NCI-H345 (cell line): ENCODE data around the gene EML1.
"Not testable (repeated sequence)": the region's sequence is repeated elsewhere in the genome, so short reads cannot be mapped to it uniquely, and the experiment has no call there.

Experiments used
- DNase-seq: peaks from one replicate; lab custom pipeline; 2025; lab: John Stamatoyannopoulos, UW

The EML1 gene

DNA sequence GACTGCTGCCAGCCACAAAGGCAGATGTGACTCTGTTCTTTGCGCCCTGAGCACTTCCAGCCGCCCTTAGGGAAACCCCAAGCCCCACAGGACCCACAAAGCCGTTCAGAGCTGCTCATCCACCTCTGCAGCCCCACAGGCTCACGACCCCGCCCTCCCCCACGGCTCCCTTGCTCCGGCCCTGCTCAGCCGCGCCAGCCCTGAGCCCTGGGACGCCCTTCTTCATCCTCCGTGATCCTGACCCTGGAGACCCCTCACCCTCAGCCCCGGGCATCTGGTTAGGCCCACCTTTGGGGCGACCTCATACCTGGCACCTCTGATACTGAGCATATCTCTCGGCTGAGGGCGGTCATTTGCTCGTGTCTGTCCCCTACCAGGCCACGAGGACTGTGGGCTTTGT is 146.2 kb downstream of the EML1 start:
- no peak for DNase-seq

DNA sequence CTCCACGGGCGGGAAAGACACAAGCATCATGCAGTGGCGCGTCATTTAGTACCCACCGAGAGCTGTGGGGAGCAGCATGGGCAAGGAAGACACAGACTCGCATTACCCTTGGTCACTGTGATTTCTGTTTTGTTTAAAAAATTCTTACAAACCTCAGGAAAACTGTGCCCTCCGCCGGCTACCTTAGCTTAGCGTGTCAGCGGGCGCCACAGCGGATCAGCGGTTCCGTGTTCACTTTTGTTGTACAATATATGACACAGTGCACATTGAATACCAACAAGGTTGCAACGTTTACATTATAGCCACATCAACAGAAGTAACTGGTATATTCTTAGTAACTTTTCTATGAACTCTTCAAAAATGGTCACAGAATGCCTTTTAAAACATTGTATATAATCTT is 146.9 kb downstream of the EML1 start:
- no peak for DNase-seq

DNA sequence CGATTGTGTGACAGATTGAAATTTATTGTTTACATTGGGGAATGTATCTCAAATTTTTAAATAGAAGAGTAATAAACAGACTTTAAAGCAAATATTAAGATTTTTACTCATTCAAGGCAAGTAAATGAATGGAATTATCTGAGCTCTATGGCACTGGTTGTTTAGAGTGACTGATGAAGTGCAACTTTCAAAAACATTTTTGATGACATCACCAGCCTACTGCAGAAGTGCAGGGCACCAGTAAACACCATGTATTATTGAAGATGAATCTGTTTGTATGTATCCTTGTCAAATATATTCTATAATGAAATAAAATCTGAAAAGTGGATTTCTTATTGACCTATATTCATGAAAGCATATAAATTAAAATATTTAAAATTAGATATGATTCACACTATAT is 148.0 kb downstream of the EML1 start:
- no peak for DNase-seq

DNA sequence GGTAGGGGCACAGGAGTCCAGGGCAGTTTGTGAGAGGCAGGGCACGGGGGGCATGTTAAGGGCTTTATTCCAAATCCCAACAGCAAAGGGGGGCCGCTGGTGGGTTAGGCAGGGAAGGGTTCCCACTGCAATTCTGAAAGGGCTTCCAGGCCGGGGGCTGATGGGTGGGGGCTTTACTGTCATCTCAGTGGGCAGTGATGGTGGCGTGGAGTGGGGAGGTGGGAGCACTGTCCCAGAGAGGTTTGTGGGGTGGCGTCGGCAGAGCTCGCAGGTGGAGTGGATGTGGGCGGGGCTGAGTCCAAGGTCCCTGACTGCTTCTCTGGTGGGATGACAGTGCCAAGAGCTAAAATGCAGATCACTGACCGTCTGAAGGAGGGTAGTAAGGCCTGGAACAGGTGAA is 150.4 kb downstream of the EML1 start:
- DNase-seq = no peak

DNA sequence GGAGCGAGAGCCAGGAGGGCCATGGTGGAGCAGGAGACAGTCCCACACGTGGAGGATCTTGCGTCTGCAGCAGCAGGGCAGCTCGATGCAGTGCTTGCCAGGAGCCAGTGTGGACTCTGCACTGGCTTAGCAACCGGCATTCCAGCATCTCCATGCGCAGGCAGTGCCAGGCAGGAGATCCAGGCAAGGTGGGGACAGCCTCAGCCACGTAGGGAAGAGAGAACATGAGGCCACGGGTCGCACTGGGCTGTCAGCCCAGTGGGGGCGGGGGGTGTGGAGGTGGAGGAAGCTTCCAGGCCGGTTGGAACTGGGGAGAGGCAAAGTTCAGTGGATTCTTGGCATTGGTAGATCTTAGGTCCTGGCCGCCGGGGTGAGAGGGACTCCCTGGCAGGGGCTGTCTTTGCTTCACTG is 151.0 kb downstream of the EML1 start:
- DNase-seq = no peak

DNA sequence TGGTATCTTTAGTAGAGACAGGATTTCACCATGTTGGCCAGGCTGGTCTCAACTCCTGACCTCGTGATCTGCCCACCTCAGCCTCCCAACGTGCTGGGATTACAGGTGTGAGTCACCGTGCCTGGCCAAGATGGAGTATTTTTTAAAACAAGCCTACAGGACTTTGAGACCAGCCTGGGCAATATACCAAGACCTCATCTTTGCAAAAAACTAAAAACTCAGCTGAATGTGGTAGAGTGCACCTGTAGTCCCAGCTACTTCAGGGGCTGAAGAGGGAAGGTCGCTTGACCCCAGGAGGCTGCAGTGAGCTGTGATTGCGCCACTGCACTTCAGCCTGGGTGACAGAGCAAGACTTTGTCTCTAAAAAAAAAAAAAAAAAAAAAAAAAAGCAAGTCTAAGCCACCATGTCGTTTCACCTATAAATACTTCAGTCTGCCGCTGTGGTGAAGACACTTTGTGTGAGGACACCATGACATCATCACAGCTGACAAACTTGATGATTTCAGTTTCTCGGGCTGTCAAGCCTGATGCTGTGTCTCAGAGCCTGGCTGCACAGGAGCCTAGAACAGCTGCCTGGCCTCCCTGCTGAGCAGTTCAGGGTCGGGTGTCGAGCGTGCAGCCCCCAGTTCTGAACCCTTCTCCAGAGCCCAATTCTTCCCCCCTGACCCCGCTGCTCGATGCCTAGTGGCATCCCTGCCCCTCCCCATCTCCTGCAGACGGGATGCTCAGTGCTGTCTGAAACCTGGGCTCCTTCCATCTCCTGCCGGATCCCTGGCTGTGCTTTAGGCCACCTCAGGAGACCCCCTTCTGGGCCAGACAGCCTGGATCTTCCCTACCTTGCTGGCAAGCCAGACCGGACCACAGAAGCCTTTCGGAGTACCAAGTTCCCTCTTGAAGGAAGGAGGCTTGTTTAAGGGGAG is 152.8 kb downstream of the EML1 start:
- peak; percentile 22 for DNase-seq

DNA sequence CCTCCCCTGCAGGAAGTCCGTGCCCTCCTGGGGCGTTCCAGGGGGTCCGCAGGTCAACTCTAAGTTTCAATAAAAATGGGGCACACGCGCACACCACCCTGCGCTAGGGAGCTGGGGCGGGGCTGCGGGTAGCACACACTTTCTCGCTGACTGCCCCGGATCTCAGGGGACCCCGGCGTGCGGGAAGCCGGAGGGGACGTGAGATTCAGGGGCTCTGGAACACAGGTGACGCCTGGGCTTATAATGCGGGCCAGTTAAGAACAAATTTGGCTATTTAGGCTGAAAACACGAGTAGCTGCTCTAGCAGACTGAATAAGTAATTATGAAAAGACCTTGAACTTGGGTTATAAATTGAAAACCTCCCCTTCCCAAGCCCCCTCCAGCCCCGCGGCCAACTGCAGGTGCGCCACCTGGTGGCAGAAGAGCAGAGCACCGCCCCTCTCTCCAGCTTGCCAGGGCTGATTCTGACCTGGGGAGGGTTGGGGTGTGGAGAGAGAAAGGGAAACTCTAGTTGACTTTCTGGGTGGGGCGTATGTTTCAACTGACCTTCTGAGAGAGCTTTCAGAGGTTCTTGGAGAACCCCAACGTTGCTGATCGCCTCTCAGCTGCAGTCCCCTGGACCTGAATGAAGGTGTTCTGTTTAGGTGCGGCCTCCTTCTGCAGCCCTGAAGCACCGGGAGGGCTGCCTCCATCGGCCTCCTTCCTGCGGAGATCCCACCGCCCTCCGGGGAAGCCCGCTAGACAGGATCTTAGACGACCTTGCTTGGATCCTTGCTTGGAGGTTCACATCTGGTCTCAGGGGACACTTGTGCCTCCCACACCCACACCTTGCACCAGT is 153.7 kb downstream of the EML1 start:
- peak; percentile 58 for DNase-seq

DNA sequence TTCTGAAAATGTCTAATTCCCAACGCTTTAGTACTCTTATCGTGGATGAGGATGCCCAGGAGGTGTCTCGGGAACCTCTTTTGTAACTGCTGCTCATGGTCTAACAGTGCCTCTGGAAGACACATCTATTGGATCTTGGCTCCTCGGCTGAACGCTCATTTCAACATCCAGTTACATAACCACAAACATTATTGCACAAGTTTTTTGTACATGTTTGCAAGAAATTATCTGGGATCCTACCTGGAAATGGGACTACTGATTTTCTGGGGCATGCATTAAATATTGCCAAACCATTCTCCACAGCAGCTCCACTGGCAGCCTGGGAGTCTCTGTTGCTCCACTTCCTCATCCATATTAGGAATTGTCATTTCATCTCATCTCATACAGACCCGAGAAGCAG is 154.5 kb downstream of the EML1 start:
- no peak for DNase-seq

DNA sequence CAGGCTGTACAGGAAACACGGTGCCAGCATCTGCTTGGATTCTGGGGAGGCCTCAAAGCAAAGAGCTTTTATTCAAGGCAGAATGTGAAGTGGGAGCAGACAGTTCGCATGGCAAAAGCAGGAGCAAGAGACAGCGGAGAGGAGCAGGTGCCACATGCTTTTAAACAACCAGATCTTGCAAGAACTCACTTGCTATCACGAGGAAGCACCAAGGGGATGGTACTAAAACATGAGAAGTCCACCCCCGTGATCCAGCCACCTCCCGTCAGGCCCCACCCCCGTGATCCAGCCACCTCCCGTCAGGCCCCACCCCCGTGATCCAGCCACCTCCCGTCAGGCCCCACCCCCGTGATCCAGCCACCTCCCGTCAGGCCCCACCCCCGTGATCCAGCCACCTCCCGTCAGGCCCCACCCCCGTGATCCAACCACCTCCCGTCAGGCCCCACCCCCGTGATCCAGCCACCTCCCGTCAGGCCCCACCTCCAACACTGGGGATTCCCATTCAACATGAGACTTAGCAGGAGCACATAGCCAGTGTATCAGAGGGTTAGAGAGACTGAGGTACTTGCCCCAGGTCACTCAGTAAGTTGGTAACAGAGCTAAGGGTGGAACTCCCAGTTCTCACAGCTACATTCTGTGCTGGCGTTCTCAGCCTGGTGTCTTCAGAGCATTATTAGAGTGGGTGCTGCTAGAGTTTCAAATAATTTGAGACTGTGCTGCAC is 156.0 kb downstream of the EML1 start:
- not testable (repeated sequence) for DNase-seq

DNA sequence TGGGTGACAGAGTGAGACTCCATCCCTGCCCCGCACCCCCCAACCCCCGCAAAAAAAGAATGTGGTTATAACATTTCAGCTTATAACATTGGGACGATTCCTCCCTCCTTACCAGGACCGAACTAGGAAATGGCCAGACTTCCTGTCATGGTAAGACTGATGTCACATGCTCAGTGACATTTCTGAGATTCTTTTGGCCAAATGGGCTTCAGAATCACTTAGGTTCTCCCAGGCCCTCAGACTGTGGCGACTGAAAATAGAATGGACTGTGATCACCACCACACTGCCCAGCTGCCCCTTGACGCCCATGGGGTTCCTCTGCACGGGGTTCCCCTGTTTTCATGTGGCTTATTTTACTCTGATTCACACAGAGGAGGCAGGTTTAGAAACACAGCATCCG is 157.0 kb downstream of the EML1 start:
- DNase-seq = no peak

DNA sequence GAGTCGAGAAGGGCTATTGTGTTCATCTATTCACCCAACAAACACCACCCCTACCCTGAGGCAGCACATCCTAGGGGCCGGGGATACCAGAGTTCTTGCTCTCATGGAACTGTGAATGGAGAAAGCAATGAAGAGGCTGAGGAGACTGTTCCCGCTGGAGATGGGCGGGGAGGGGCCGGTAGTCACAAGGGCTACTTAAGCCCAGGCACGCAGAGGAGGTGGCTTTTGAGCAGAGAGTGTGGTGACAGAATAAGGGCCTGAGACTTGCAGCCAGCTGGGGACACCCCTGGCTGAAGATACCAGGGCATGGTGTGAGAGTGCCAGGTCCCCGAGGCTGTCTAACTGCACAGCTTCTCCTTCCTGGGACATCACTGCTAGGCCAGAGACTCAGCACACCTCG is 157.9 kb downstream of the EML1 start:
- DNase-seq = no peak

DNA sequence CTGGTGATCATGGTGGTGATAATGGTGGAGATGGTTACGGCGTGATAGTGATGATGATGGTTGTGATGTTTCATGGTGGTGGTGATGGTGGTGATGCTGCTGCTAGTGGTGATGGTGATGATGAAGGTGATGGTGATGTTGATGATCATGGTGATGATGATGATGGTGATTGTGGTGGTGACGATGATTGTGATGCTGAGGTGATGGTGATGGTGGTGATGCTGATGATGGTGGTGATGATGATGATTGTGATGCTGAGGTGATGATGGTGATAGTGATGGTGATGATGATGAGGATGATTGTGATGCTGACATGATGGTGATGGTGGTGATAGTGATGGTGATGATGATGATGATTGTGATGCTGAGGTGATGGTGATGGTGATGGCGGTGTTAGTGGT is 158.8 kb downstream of the EML1 start:
- DNase-seq = no peak

DNA sequence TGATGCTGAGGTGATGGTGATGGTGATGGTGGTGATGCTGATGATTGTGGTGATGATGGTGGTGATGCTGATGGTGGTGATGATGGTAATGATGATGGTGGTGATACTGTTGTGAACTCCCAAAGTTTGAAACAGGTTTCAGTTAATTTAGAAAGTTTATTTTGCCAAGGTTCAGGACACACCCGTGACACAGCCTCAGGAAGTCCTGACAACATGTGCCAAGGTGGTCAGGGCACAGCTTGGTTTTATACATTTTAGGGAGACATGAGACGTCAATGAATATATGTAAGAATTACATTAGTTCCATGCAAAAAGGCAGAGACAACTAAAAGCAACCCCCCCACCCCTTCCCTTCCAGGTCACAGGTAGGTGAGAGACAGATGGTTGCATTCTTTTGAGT is 159.2 kb downstream of the EML1 start:
- no peak for DNase-seq

DNA sequence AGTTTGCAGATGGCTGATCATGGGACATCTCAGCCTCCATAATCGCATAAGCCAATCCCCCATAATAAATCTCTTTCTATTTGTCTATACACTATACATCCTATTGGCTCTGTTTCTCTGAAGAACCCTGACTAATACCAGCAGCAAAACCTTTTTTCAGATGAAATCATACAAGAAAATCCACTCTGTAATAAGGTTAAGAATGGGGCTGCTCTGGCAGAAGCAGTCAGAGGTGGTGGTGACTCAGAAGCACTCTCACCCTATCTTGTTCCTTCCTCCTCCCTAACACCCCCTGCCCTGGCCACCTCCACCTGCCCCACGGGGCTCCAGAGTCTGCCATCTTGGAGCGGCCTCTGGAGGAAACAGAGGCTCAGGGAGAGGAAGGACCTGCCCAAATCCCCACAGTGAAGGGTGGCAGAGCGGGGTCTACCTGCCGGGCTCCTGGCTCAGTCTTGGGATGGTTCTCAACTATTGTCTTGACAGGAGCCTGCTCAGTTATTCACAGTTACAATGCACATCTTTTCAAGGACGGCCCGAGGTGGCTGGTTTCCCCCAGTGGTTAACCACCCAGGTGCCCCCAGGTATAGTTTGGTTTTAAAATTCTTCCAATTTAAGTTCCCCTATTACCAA is 162.7 kb downstream of the EML1 start:
- DNase-seq = no peak

DNA sequence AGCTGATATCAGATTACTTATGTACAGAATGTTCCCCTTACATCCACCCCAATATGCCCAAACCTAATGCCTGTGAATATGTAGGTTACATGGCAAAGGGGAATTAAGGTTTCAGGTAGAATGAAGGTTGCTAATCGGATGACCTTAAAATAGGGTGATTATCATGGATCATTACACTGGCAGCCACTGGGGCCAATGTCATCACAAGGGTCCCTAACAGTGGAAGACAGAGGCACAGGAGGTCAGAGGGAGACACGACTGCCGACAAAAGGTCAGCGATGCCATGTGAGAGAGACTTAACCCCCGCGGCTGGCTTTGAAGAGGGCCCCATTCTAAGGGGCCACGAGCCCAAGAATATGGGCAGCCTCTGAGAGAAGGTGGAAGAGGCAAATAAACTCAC is 165.2 kb downstream of the EML1 start:
- no peak for DNase-seq

DNA sequence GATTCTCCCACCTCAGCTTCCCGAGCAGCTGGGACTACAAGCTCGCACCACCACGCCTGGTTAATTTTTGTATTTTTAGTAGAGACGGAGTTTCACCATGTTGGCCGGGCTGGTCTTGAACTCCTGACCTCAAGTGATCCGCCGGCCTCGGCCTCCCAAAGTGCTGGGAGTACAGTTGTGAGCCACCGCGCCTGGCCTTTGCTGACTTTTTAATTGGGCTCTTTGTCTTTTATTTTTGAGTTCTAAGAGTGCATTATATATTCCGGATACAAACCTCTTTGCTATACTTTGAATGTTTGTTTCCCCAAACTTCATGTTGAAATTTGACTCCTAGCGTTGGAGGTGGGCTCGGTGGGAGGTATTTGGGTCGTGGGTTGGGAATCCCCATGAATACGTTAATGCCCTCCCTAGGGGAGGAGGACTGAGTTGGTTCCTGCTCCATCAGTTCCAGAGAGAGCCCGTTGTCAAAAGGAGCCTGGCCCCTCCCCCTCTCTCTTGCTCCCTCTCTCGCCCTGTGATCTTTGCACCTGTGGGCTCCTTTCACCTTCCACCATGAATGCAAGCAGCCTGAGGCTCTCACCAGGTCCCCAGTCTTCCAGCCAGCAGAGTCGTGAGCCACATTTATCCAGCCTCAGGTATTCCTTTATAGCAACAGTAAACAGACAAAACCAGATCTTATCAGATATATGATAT is 168.8 kb downstream of the EML1 start:
- no peak for DNase-seq

DNA sequence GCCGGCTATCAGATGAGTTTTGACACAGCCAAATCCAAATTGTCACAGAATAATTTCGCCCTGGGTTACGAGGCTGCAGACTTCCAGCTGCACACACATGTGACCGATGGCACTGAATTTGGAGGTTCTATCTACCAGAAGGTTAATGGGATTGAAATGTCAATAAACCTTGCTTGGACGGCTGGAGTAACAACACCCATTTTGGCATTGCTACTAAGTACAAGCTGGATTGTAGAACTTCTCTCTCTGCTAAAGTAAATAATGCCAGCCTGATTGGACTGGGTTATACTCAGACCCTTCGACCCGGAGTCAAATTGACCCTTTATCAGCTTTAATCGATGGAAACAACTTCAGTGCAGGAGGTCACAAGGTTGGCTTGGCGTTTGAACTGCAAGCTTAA is 171.8 kb downstream of the EML1 start:
- no peak for DNase-seq

DNA sequence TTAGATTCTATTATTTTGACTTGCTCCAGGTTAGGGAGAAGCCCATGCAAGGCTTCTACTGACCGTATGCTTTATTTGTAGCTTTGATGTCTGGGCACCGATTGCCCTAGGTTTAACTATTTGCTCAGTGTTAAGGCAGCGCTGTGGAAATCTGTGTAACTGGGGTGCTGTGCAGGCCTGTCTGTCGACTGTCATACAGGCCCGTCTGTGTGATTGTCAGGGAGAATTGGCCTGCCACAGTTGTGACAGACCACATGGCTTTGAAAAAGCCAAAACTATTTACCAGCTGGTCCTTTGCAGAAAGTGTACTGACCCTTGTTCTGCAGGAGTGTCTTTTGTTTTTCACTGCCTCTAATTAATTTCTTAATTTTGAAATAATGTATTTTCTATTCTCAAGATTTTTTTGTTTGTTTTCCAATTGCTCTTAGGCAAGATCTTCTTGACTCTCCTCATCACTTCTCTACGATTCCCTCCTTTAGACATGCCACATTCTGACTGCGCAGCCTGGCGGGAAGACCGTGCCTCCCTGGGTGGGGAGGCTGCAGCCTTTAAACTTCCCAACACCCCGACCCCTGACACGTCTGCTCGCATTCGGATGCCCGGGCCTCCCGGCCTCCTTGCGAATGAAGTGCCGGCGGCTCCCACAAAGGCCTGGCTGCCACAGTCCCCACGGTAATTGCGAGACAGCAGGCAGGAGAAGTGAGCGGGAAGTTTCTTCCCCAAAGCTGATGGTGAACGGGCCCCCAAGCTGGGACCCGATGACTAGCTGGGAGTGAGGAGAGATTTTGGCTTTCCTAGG is 173.0 kb downstream of the EML1 start:
- no peak for DNase-seq

DNA sequence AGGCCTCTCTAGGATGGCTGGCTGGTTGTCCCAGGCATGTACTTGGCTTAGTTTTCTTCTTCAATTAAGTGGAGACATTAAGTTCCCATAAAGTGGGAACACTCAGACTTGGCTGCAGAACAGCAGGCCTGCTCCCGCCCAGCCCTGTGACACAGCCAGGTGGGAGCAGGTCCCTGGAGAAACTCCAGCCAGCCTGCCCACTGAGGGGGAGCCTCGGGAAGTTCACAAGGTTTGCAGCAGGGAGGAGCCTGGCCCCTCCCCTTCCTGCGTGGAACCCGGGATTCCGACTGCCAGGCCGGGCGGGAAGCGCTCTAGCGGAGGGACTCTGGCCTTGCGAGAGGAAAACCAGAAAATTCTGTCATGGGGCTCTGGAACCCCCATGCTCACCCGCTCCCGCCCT is 173.7 kb downstream of the EML1 start:
- no peak for DNase-seq

DNA sequence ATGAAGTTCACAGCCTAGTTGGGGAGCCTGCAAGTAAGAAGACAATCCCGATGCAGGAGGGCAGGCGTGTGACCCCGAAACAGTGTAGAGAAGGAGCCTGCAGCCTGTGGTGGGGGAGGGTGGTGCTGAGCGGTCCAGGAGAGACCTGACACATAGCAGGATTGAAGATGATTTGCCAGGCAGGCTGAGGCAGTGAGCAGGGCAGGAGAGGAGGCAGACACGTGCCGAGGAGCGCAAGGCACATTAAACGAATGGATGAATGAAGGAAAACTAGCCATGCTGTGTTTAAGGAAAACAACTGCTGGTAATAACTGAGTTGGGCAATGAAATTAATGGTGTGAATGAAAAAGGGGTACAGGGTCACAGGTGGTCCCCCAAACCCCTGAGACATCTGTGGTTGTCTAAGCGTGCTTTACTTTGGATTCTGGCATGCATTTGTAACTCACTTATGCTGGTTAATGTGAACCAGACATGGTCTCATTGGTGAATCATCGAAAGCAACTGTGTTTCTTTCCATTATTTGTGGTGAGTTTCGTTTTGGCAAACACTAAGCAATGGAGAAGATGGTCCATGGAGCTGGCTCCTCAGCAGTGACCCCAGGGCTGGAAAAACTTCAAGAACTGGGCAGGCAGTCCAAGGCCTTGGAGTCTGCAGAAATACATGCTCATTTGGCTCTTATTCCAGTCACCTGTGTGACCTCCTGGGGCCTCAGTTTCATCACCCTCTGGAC is 175.1 kb downstream of the EML1 start:
- DNase-seq = no peak
